GM18505 (cell line): Measurements from ENCODE around the gene POLN.
"Not testable (repeated sequence)": the region's sequence is repeated elsewhere in the genome, so short reads cannot be mapped to it uniquely, and the experiment has no call there.

Experiments
- ATAC-seq: cut with Tn5 transposase; IDR thresholded peaks from one replicate; pipeline ENCODE4 v1.9.1; 2021; ENCODE audit not compliant: unreplicated experiment
- POLR2A ChIP-seq: IDR thresholded peaks from 4 replicates; pipeline ENCODE4 v1.6.1; 2011; ENCODE audit warnings: borderline replicate concordance; ENCODE audit not compliant: insufficient read depth, insufficient read length; ENCODE audit errors: extremely low read depth

The POLN gene

DNA sequence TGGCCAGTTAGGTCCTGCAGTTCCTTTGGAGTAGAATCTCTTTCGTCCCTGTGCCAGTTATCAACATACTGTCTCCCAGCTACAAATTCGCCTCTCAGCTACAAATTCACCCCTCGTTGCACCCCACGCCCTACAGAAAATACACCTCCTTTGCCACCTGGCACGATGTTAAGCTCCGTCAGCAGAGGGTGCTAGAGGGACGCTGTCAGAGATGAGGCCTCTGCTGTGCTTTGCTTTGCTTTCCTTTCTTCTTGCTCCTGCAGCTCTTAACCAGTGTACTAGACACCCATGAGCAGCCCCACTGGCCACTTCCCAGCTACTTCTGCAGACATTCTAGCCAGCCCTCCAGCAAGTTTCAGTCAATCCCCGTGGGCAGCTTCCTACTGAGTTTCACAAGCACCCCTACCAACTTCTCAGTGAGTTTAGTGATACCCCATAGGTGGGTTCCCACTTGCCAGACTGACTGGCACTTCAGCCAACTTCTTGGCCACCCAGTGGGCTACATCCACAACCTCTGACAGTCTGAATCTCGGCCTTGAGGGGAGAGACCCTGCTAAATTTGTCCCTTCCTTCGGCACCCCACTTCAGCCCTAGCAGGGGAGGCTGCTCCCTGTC is 21.8 kb downstream of the POLN start:
- ATAC-seq, result no peak

DNA sequence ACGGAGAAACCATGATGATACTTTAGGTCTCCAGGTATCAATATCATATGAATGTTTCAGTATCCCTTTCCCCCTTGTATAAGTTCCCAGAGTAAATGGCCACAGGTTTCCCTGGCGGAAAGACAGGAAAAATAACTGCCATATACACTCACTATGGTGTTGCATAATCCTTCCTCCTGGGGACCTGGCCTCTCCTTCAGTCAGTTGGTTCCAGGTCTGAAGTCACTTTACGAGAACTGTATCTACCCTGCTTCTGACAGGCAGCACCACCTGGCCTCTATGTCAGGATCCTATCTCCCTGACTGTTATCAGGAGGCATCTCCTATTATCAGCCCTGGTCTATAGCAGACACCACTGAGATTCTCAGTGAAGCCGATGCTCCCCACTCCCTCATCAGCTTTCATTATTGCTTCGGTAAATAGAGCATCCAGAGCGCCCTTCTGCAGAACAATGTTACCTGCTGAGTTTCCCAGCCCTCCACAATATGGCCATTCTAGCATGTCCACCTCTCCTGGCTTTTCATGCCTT is 22.6 kb downstream of the POLN start:
- TF ChIP-seq POLR2A, result no peak
- no peak for ATAC-seq

More for the DNA sequence above, 21.8 kb downstream of the POLN start:
- no peak for TF ChIP-seq POLR2A

DNA sequence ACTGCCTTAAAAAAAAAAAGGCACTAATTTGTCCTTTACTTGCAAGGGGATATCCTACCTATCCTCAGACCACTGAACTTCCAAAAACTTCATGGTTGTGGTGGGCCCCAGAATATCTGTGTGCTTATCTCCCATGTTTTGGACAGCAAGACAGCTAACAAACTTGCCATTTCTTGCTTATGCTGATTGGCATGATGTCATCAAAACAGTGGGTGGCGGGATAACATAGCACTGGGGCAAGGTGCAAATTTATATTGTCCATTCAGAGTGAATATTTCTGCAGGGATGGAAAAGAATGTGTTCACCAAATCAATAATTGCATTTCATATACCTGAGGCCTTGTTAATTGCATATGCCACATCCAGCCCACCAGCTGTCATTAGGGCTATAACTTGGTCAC is 23.5 kb downstream of the POLN start:
- TF ChIP-seq POLR2A, result no peak
- ATAC-seq, result no peak

DNA sequence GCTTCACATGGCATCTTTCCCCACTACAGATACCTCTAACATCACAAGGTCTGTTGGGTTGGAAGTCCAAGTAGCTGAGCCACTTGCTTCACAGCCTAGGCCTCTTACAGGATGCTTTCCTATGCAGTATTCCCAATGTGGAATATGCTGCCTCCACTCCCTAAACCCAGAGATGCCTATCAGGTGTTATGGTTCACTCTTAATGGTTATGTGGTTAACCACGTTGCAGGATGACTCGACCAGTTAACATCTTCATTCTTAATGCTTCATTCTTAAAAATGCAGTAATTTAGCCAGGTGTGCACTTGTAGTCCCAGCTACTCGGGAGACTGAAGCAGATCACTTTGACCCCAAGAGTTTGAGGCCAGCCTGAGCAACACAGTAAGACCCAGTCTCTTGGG is 24.2 kb downstream of the POLN start:
- no peak for TF ChIP-seq POLR2A
- ATAC-seq, result no peak

DNA sequence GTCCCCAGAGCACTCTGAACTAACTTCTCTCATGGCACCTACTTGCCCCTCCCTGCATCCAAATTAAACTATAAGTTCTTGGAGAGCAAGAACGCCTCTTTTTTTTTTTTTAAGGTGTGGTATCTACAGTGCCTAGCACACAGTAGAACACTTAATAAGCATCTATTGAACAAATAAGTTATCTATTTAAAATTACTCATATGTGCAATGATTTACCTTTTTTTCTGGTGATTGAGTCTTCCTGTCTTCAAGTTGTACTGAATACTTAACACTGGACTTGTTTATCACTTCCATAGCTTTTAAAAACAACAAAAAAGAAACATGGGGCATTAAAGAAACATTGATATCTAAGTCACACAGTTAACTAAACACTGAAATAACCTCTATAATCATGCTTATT is 29.1 kb downstream of the POLN start:
- TF ChIP-seq POLR2A, result no peak
- no peak for ATAC-seq

DNA sequence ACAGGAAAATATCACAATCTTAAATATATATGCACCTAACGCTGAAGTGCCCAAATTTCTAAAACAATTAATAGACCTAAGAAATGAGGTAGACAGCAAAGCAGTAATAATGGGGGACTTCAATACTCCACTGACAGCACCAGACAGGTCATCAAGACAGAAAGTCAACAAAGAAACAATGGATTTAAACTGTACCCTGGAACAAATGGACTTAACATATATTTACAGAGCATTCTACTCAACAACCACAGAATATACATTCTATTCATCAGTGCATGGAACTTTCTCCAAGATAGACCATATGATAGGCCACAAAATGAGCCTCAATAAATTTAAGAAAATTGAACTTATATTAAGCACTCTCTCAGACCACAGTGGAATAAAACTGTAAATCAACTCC is 39.1 kb downstream of the POLN start:
- not testable (repeated sequence) for ATAC-seq

DNA sequence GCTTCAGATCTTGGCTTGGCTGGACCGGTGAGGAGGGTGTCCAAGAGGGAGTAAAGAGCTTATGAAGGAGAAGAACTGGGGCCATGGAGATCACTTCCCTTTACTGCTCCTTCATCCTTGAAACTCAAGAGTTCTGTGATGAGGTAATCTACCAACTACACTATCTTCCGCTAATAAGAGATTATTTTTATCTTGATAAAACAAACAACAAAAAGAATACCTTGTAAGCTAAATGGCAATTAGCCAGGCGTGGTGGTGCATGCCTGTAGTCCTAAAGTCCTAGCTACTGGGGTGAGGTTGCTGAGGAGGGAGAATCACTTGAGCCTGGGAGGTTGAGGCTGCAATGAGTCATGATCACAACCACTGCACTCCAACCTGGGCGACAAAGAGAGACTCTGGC is 47.4 kb downstream of the POLN start:
- no peak for ATAC-seq
- no peak for TF ChIP-seq POLR2A

DNA sequence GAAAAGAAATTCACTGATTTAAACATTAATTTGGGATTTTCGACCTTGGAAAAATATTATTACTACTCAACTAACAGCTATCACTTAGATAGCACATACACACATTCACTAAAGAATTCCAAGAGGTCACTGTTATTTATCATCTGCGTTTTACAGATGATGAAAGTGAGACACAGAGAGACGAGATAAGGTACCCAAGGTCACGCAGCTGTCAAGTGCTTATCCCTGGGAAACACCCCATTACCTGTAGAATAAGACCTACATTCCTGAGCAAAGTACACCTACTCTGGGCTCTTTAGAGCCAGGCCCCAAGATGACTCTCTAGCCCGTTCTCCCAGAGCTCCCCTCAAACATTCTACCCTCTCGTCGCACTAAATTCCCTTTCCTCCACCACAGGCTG is 48.6 kb downstream of the POLN start:
- no peak for TF ChIP-seq POLR2A
- ATAC-seq, result no peak

DNA sequence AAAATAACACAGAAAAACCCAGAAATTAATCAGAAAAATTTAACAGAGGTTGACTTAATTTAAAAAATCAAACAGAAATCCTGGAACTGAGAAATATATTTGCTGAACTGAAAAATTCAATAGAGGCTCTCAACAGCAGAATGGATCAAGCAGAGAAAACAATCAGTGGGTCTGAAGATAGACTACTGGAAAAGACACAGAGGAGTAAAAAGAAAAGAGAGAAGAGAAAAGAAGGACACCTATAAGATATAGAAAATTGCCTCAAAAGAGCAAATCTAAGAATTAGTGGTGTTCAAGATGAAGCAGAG is 55.1 kb downstream of the POLN start:
- ATAC-seq, result no peak
- TF ChIP-seq POLR2A, result no peak

DNA sequence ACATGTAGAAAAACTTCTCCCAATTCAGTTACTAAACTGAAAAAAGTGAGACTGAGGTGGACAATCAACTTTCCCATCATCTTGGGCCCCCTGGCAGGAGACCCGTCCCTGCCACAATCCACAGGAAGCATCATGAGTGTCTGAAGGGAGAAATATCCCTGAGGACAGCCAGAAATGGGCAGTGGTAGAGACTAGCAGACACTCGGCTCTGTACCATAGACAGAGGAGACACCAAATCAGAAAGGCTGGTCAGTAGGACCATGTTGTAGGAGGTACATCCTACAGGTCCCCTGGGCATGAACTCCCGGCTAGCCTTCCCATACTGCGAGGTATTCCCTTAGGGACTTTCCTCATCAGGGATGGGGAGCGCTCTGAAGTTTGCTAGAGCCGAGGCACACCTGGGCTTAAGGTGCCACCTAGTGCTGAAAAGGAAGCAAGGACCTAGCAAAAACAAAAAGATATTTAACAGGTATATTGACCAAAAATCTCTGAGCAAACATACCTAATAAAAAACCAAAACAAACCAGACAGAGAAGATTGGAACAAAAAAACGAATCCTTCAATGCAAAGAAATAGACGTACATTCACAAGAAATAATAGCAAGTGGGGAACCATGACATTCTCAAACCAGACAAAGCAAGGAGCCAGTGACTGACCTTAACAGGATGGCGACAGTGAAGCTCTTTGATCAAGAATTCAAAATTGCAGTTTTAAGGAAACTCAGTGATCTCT is 55.6 kb downstream of the POLN start:
- no peak for TF ChIP-seq POLR2A
- ATAC-seq, result no peak

DNA sequence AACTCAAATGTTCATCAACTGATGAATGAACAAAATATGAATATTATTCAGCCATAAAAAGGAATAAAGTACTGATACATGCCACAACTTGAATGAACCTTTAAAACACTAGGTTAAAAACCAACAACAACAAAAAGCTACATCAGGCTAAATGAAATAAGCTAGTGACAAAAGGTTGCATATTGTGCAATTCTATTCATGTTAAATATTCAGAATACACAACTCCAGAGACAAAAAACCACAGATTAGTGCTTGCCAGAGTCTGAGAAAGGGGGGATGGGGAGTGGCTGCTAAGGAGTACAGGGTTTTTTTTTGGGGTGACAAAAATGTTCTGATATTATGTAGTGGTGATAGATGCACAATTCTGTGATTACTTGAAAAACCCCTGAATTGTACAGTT is 58.5 kb downstream of the POLN start:
- ATAC-seq, result no peak
- TF ChIP-seq POLR2A, result no peak

DNA sequence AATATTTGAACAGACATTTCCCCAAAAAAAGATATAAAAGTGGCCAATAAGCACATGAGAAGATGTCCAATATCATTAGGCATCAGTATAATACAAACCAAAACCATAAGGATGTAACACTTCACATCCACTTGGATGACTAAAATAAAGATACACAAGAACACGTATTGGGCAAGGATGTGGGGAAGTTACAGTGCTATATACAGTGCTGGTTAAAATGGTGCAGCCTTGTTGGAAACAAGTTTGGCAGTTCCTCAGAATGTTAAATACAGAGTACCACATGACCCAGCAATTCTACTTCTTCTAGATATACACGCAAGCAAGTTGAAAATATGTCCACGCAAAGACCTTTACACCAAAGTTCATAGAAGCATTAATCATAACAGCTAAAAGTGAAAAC is 58.9 kb downstream of the POLN start:
- no peak for TF ChIP-seq POLR2A
- no peak for ATAC-seq

DNA sequence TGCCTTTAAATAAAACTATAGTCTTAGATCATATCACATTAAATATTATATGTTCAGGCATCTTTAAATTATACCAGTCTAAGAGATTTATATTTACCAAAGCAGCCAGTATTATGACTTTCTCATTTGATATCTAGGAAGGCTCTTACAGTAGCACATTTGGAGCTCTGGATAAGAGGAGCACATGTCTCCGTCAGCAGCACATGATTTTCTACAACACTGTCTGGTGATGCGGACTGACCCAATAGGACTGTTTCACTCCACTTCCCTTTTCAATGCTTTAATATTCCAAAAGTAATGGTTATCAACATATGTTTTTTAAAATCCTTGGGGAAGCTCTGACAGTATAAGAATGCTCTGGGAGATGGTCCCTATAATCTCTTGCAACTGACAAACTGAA is 61.5 kb downstream of the POLN start:
- ATAC-seq, result no peak
- TF ChIP-seq POLR2A, result no peak

DNA sequence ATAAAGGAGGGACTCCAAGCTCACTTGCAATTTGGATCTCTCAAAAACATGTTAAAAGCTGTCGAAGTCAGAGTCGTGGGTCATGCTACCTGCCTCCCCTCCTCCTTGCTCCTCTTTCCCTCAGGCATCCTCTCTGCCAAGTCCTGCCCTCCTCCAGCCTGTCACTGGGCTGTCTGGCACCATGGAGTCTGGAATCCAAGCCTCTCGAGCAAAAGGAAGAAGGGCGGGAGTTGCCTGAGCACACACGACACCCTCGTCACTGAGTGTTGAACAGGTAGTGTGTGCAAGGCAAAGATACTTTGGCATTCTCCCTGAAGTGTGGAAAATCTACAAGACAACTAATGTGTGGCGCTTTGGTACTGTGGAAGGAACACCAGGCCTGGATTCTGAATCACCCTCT is 62.2 kb downstream of the POLN start:
- TF ChIP-seq POLR2A, result no peak
- no peak for ATAC-seq
